NB4 (cell line): ENCODE measurements around the gene SGCD.

Experiments used
- MYC ChIP-seq: IDR thresholded peaks from 2 replicates; pipeline ENCODE4 v1.6.1; 2011; ENCODE audit warnings: low read depth, low read length
- POLR2A ChIP-seq: IDR thresholded peaks from 2 replicates; pipeline ENCODE4 v1.6.1; 2011; ENCODE audit warnings: mild to moderate bottlenecking; ENCODE audit not compliant: insufficient read length; ENCODE audit errors: extremely low read depth
- TF ChIP-seq, protein P1 (sequence below): IDR thresholded peaks from one replicate; pipeline ENCODE4 v1.5.1; 2012; ENCODE audit warnings: low read depth, low read length
- TF ChIP-seq, protein P2 (sequence below): IDR thresholded peaks from 2 replicates; pipeline ENCODE4 v1.6.1; 2011; ENCODE audit warnings: low read depth, low read length

DNA sequence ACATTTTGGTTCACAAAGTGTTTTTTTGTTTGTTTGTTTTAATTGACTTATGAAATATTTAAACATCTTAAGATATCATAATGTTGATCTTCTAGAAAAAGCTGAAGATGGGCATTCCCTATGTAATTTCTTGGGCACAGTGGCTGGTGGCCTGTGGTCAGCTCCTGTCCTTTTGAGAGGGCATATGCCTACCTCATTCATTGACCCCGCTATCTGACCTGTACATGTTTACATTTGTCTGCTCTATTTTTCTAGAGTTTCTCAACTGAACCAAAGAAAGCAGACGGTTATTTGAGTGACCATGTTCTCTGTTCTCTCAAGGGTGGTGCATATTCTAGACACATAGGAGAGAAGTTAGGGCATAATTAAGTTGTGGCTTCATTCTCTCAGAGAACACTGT lies 5.3 kb downstream of the SGCD start:
- TF ChIP-seq, protein P1, sequence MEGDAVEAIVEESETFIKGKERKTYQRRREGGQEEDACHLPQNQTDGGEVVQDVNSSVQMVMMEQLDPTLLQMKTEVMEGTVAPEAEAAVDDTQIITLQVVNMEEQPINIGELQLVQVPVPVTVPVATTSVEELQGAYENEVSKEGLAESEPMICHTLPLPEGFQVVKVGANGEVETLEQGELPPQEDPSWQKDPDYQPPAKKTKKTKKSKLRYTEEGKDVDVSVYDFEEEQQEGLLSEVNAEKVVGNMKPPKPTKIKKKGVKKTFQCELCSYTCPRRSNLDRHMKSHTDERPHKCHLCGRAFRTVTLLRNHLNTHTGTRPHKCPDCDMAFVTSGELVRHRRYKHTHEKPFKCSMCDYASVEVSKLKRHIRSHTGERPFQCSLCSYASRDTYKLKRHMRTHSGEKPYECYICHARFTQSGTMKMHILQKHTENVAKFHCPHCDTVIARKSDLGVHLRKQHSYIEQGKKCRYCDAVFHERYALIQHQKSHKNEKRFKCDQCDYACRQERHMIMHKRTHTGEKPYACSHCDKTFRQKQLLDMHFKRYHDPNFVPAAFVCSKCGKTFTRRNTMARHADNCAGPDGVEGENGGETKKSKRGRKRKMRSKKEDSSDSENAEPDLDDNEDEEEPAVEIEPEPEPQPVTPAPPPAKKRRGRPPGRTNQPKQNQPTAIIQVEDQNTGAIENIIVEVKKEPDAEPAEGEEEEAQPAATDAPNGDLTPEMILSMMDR: no peak
- no peak for TF ChIP-seq POLR2A
- TF ChIP-seq, protein P2, sequence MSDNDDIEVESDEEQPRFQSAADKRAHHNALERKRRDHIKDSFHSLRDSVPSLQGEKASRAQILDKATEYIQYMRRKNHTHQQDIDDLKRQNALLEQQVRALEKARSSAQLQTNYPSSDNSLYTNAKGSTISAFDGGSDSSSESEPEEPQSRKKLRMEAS: no peak
- TF ChIP-seq MYC: no peak
